GM12878 (cell line): ENCODE results near the gene UBXN11. TPM values are rescaled to one million over a fixed set of nuclear protein-coding genes. Genes with fewer than 3 reads are reported as not detected.

Experiments used
- ATAC-seq: fragments of 200-7000 bp; cut with Tn5 transposase; 3 replicates; pipeline ENCODE4 v1.9.1; 2020; ENCODE audit warnings: mild to moderate bottlenecking, moderate library complexity
- BruUV-seq: library from RNA; stranded (reverse); fragments of 400-500 nt; replicated peaks from 2 replicates; lab custom pipeline; 2021; lab: Mats Ljungman, UMichigan
- CTCF ChIA-PET: fragments of 300-600 bp; sonication (Branson Sonifier 250); formaldehyde crosslinking; extraction: SDS; loops from one replicate; lab custom pipeline; 2021; ENCODE audit warnings: inconsistent platforms; lab: Yijun Ruan, JAX
- POLR2A ChIA-PET: fragments of 350-600 bp; formaldehyde crosslinking; extraction: SDS; loops from one replicate; lab custom pipeline; 2021; ENCODE audit warnings: inconsistent platforms; lab: Charles Lee
- RAD21 ChIA-PET: fragments of 300-600 bp; sonication (Branson Sonifier 250); formaldehyde crosslinking; loops from one replicate; lab custom pipeline; 2023; ENCODE audit warnings: antibody characterized with exemption; ENCODE audit not compliant: unreplicated experiment; lab: Charles Lee
- SMC1A ChIA-PET: fragments of 300-600 bp; sonication (Branson Sonifier 250); formaldehyde crosslinking; loops from one replicate; lab custom pipeline; 2023; ENCODE audit not compliant: unreplicated experiment, uncharacterized antibody; lab: Charles Lee
- DNase-seq: peaks from one replicate; pipeline ENCODE4 v3.0.0-alpha.2; 2011; ENCODE audit warnings: low read depth, low spot score
- FAIRE-seq: peaks from 3 replicates; lab custom pipeline; 2011; peaks lifted over from hg19 to GRCh38; lab: Jason Lieb, UNC
- H2AFZ ChIP-seq: 2 replicates; pipeline ENCODE4 v1.6.0; 2011; ENCODE audit warnings: low read depth, low read length, control low read depth; ENCODE audit not compliant: control insufficient read depth
- H3K27ac ChIP-seq: 2 replicates; pipeline ENCODE4 v1.5.1; 2011; ENCODE audit warnings: control low read depth; ENCODE audit not compliant: control insufficient read depth, insufficient read depth
- H3K27me3 ChIP-seq, 2 experiments: replicated peaks in 1 of 2; 2 replicates each; pipeline versions ENCODE4 v1.6.0 to v1.6.1; 2011; ENCODE audit warnings: low read length in 1 of 2; ENCODE audit not compliant: control insufficient read depth in 2 of 2, insufficient read depth in 2 of 2
- H3K36me3 ChIP-seq, 2 experiments: 2 replicates each; pipeline ENCODE4 v1.5.1; 2011; ENCODE audit warnings: low read length in 1 of 2; ENCODE audit not compliant: control insufficient read depth in 2 of 2, insufficient read depth in 2 of 2
- H3K4me1 ChIP-seq: 2 replicates; pipeline ENCODE4 v1.6.1; 2011; ENCODE audit warnings: mild to moderate bottlenecking, low read length, moderate library complexity, mixed read lengths; ENCODE audit not compliant: control insufficient read depth, insufficient read depth
- H3K4me2 ChIP-seq: 2 replicates; pipeline ENCODE4 v1.6.0; 2011; ENCODE audit warnings: control low read depth; ENCODE audit not compliant: control insufficient read depth, insufficient read depth
- H3K4me3 ChIP-seq: fragments of 200-600 bp; sonication (generic); 2 replicates; pipeline ENCODE4 v1.5.1; 2016
- H3K79me2 ChIP-seq: 2 replicates; pipeline ENCODE4 v1.6.0; 2011; ENCODE audit warnings: low read length; ENCODE audit not compliant: control insufficient read depth, insufficient read depth
- H3K9ac ChIP-seq: 2 replicates; pipeline ENCODE4 v1.8.0; 2011; ENCODE audit warnings: low read length, control low read depth, mixed read lengths; ENCODE audit not compliant: control insufficient read depth, insufficient read depth
- H3K9me3 ChIP-seq: replicated peaks from 3 replicates; pipeline ENCODE4 v1.5.1; 2011; ENCODE audit warnings: mild to moderate bottlenecking, low read length; ENCODE audit not compliant: control insufficient read depth, insufficient read depth
- H4K20me1 ChIP-seq: 2 replicates; pipeline ENCODE4 v1.6.0; 2011; ENCODE audit not compliant: control insufficient read depth, insufficient read depth
- ASH2L ChIP-seq: fragments of 300-600, 200-600 bp; sonication (generic); IDR thresholded peaks from 2 replicates; pipeline ENCODE4 v1.6.1; 2017; ENCODE audit warnings: low read depth, mild to moderate bottlenecking, borderline replicate concordance
- CEBPZ ChIP-seq: fragments of 150-350 bp; IDR thresholded peaks from 2 replicates; pipeline ENCODE4 v1.6.1; 2016; ENCODE audit warnings: low read depth, low read length
- HDAC2 ChIP-seq: fragments of 200-600 bp; sonication (generic); IDR thresholded peaks from 2 replicates; pipeline ENCODE4 v1.6.1; 2017
- IRF5 ChIP-seq: fragments of 450-650 bp; IDR thresholded peaks from 2 replicates; pipeline ENCODE4 v1.6.1; 2017; ENCODE audit warnings: borderline replicate concordance
- KDM1A ChIP-seq: fragments of 200-600 bp; sonication (generic); IDR thresholded peaks from 2 replicates; pipeline ENCODE4 v1.6.1; 2016; ENCODE audit warnings: borderline replicate concordance
- MXI1 ChIP-seq: fragments of 150-350 bp; IDR thresholded peaks from 2 replicates; pipeline ENCODE4 v1.6.1; 2011; ENCODE audit warnings: low read depth, mild to moderate bottlenecking, inconsistent platforms, low read length, improper control_type of control experiment
- MYC ChIP-seq: IDR thresholded peaks from 2 replicates; pipeline ENCODE4 v1.6.1; 2011; ENCODE audit warnings: mild to moderate bottlenecking, low read length, moderate library complexity, inconsistent platforms; ENCODE audit not compliant: insufficient read depth, insufficient replicate concordance, insufficient read length, severe bottlenecking
- RELB ChIP-seq: fragments of 450-650 bp; IDR thresholded peaks from 2 replicates; pipeline ENCODE4 v1.6.1; 2017; ENCODE audit warnings: low read depth, mild to moderate bottlenecking, moderate library complexity
- ZNF24 ChIP-seq: fragments of 450-650 bp; IDR thresholded peaks from 2 replicates; pipeline ENCODE4 v1.6.1; 2017; ENCODE audit warnings: antibody characterized with exemption, mild to moderate bottlenecking
- ZNF622 ChIP-seq: fragments of 450-650 bp; IDR thresholded peaks from 2 replicates; pipeline ENCODE4 v1.6.1; 2017; ENCODE audit warnings: mild to moderate bottlenecking, inconsistent platforms
- ZNF687 ChIP-seq: fragments of 450-650 bp; IDR thresholded peaks from 2 replicates; pipeline ENCODE4 v1.6.1; 2017; ENCODE audit warnings: mild to moderate bottlenecking, moderate library complexity
- WGBS: methylation state at CpG from one replicate; pipeline ENCODE4 v1.1.6; 2016; ENCODE audit warnings: low lambda C conversion rate; ENCODE audit not compliant: insufficient replicate concordance, insufficient coverage; ENCODE audit errors: missing lambda C conversion rate; 5-methylcytosine and 5-hydroxymethylcytosine counted together
- in situ Hi-C: fragments of 300-500 bp; cut with MboI; formaldehyde crosslinking; loops from 9 replicates; pipeline ENCODE4 v1.14.3; 2018; ENCODE audit warnings: mixed read lengths
- intact Hi-C: fragments of 100-400 bp; cut with micrococcal nuclease; formaldehyde crosslinking; loops from one replicate; pipeline ENCODE4 v1.14.2; 2022; ENCODE audit not compliant: unreplicated experiment
- polyA plus RNA-seq, 11 experiments: library from polyadenylated mRNA; depleted of rRNA in 4 of 11; unstranded in 6 of 11; stranded (reverse) in 5 of 11; fragments of >200 nt; fragmentation: Nextera tagmentation in 4 of 11; fragmentation: Illumina TruSeq in 1 of 11; extraction: Ambion mirVana in 4 of 11; extraction: Trizol in 1 of 11; gene quantifications; 1 replicate in 1 of 11; 2 replicates in 10 of 11; pipeline versions ENCODE4 v1.2.1 to v1.2.3, GENCODE V29; 2011 to 2016; ENCODE audit warnings: inconsistent platforms in 2 of 11, missing spikeins in 2 of 11, low read depth in 1 of 11
- total RNA-seq, 4 experiments: library from RNA; depleted of rRNA in 3 of 4; stranded (reverse); fragments of >200 nt in 3 of 4; fragmentation: Illumina TruSeq in 1 of 4; extraction: Trizol in 1 of 4; gene quantifications; 2 replicates each; pipeline versions ENCODE4 v1.2.1 to v1.2.3, GENCODE V29; 2013 to 2021

UBXN11 gene
- total and polyA plus RNA-seq, 10 of the 15 experiments (the other 5 are each of a cell fraction or from before 2014, with no cell fraction given) = 0.32 to 34.4 (median 9.6) TPM

GRCh38 chr1:26268290-26269197, 37.9 kb downstream of the UBXN11 start:
- DNase-seq (no peak), FAIRE-seq (no peak), ATAC-seq (no peak)
- Histone ChIP-seq H3K9me3 (peaks cover 6% of the 10 kb centered on the region; the same call in 2 of the 3 replicates), H3K27me3 (no peaks in the 10 kb centered on the region), H3K27ac (no peak overlapping the region), H3K9ac (no peak overlapping the region), H2AFZ (no peak overlapping the region), H3K4me2 (no peak overlapping the region), H3K36me3 (peaks cover 11 to 17% of the 10 kb centered on the region in 2 experiments), H4K20me1 (no peaks in the 10 kb centered on the region), H3K4me1 (no peaks in the 10 kb centered on the region), H3K79me2 (no peaks in the 10 kb centered on the region), H3K4me3 (no peak overlapping the region)
- ChIA-PET CTCF (interaction anchor here (1.7 kb wide), 1 partner anchor 53 kb away, joined by 6 read pairs; no protein-coding TSS in a partner anchor), SMC1A (no interaction called here), POLR2A (no interaction called here), RAD21 (interaction anchor here (0.9 kb wide), 1 partner anchor 53 kb away, joined by 4 read pairs; no protein-coding TSS in a partner anchor)
- no TSS peak for BruUV-seq
- intact Hi-C loops (no loop called here), in situ Hi-C loops (no loop called here)
- WGBS = 100% methylated on average over 9 of the region's 9 CpGs
- TF ChIP-seq KDM1A (no peak), MYC (no peak), CEBPZ (no peak), MXI1 (no peak), ASH2L (no peak), ZNF622 (no peak), HDAC2 (no peak), ZNF24 (no peak), ZNF687 (no peak), RELB (no peak), IRF5 (no peak)
